ENCODE results near the gene MSMP.

MSMP gene

GRCh38 chr9:35748242-35748857 lies 5.7 kb downstream of the MSMP start:
- H3K9me3 ChIP-seq (ENCODE audit: control insufficient read depth in 2 of 2, low read length in 2 of 2): no peaks in the 10 kb centered on the region
- H3K9ac ChIP-seq (ENCODE audit: low read depth in 1 of 2, low read length in 2 of 2): peak overlapping the region; percentile 94 to 97
- no peaks in the 10 kb centered on the region for H3K27me3 ChIP-seq (ENCODE audit: control insufficient read depth in 2 of 2, insufficient read depth in 2 of 2, low read length in 2 of 2)
- H3K27ac ChIP-seq (ENCODE audit: low read depth in 2 of 2, low read length in 2 of 2): peak overlapping the region; percentile 97
- peaks cover 44 to 46% of the 10 kb centered on the region in 2 donors for H3K36me3 ChIP-seq (ENCODE audit: control insufficient read depth in 2 of 2, insufficient read depth in 2 of 2, low read length in 2 of 2)
- H3K4me3 ChIP-seq (ENCODE audit: low read length in 2 of 2): peak overlapping the region; percentile 94 to 98
- peaks cover 24 to 34% of the 10 kb centered on the region in 2 donors for H3K4me1 ChIP-seq (ENCODE audit: control insufficient read depth in 2 of 2, insufficient read depth in 2 of 2, low read length in 2 of 2)

DNA sequence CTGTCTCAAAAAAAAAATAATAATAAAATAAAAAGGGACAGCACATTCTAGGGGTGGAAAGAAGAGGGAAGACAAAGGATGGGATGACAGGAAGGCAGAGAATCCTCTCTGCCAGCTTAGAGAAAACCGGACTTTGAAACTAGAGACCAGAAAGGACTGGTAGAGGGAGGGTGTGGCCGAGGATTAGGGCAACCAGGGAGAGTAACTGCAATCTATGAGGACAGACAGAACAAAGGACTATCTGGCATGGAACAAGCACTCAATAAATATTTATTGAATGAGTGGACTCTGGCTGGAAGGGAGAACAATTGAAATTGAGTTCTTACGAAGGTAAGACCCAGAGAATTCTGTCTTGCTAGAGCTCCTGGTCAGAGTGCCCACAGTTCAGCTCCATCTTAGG lies 7.5 kb downstream of the MSMP start:
- H3K27ac ChIP-seq (ENCODE audit: low read depth in 2 of 2, low read length in 2 of 2): peak overlapping the region; percentile 97

DNA sequence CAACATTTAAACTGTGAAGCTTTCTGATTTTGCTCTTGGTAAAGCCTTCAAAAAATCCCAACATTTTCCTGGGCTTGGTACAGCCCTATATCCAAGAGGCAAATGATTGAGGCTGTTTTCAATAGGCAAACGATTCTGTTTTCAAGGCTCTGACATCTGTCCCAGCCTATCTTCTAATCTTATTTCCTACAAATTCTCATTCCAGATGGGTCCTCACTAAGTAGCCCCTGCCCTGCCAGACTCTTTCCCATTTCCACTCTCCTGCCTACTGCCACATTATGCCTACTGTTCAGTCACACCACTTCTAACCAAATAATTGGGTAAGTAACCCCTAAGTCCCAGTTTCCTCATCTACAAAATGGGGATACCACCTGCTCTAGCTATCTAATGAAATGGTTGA lies 8.5 kb downstream of the MSMP start:
- Histone ChIP-seq H3K9ac (ENCODE audit: low read depth in 1 of 2, low read length in 2 of 2) (peak overlapping the region; percentile 1 to 97), H3K27ac (ENCODE audit: low read depth in 2 of 2, low read length in 2 of 2) (no peak overlapping the region), H3K9me3 (ENCODE audit: control insufficient read depth in 2 of 2, low read length in 2 of 2) (no peaks in the 10 kb centered on the region), H3K36me3 (ENCODE audit: control insufficient read depth in 2 of 2, insufficient read depth in 2 of 2, low read length in 2 of 2) (peaks cover 39 to 44% of the 10 kb centered on the region in 2 donors), H3K4me3 (ENCODE audit: low read length in 2 of 2) (peak overlapping the region; percentile 94 to 98), H3K27me3 (ENCODE audit: control insufficient read depth in 2 of 2, insufficient read depth in 2 of 2, low read length in 2 of 2) (no peaks in the 10 kb centered on the region), H3K4me1 (ENCODE audit: control insufficient read depth in 2 of 2, insufficient read depth in 2 of 2, low read length in 2 of 2) (peaks cover 24 to 33% of the 10 kb centered on the region in 2 donors)

More for the DNA sequence above, 7.5 kb downstream of the MSMP start:
- H3K36me3 ChIP-seq (ENCODE audit: control insufficient read depth in 2 of 2, insufficient read depth in 2 of 2, low read length in 2 of 2): peaks cover 43 to 46% of the 10 kb centered on the region in 2 donors
- peak overlapping the region; percentile 94 to 98 for H3K4me3 ChIP-seq (ENCODE audit: low read length in 2 of 2)
- no peaks in the 10 kb centered on the region for H3K9me3 ChIP-seq (ENCODE audit: control insufficient read depth in 2 of 2, low read length in 2 of 2)
- peak overlapping the region; percentile 94 to 97 for H3K9ac ChIP-seq (ENCODE audit: low read depth in 1 of 2, low read length in 2 of 2)
- peaks cover 24 to 34% of the 10 kb centered on the region in 2 donors for H3K4me1 ChIP-seq (ENCODE audit: control insufficient read depth in 2 of 2, insufficient read depth in 2 of 2, low read length in 2 of 2)
- no peaks in the 10 kb centered on the region for H3K27me3 ChIP-seq (ENCODE audit: control insufficient read depth in 2 of 2, insufficient read depth in 2 of 2, low read length in 2 of 2)

DNA sequence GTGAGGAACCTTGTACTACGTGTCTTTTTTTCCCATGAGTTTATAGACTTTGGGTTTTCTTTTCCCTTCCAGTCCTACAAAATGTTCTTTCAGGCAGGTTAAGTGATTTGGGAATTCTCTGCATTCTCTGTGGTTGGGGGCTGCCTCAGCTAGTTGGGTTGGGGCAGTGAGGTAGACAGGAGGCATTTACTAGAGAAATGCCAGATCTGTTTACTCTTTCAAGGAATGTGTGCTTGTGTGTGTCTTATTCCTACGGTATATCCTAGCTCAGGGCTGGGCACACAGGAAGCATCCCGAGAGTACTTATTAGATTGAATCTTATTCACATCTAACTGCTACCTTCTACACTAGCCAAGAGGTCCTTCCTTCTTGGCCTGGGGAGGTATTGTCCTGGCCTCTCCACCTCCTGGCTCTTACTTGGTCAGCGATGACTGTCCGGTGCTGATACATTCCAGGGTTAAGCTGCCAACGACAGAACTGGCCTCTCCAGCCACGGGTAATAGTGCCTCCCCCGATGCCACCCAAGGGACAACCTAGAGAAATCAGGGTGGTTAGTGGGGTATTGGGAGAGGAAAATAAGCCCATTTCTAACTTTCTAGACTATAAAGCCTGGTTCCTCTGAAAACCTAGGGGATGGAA lies 10.1 kb downstream of the MSMP start:
- peaks cover 17 to 22% of the 10 kb centered on the region in 2 donors for H3K4me1 ChIP-seq (ENCODE audit: control insufficient read depth in 2 of 2, insufficient read depth in 2 of 2, low read length in 2 of 2)
- no peaks in the 10 kb centered on the region for H3K27me3 ChIP-seq (ENCODE audit: control insufficient read depth in 2 of 2, insufficient read depth in 2 of 2, low read length in 2 of 2)
- peaks cover 53 to 59% of the 10 kb centered on the region in 2 donors for H3K36me3 ChIP-seq (ENCODE audit: control insufficient read depth in 2 of 2, insufficient read depth in 2 of 2, low read length in 2 of 2)
- no peak overlapping the region for H3K9ac ChIP-seq (ENCODE audit: low read depth in 1 of 2, low read length in 2 of 2)
- no peak overlapping the region for H3K27ac ChIP-seq (ENCODE audit: low read depth in 2 of 2, low read length in 2 of 2)
- no peak overlapping the region for H3K4me3 ChIP-seq (ENCODE audit: low read length in 2 of 2)
- no peaks in the 10 kb centered on the region for H3K9me3 ChIP-seq (ENCODE audit: control insufficient read depth in 2 of 2, low read length in 2 of 2)

GRCh38 chr9:35743452-35743851 lies 10.6 kb downstream of the MSMP start:
- no peaks in the 10 kb centered on the region for H3K9me3 ChIP-seq (ENCODE audit: control insufficient read depth in 2 of 2, low read length in 2 of 2)
- H3K9ac ChIP-seq (ENCODE audit: low read depth in 1 of 2, low read length in 2 of 2): no peak overlapping the region
- H3K36me3 ChIP-seq (ENCODE audit: control insufficient read depth in 2 of 2, insufficient read depth in 2 of 2, low read length in 2 of 2): peaks cover 58 to 65% of the 10 kb centered on the region in 2 donors
- H3K27ac ChIP-seq (ENCODE audit: low read depth in 2 of 2, low read length in 2 of 2): no peak overlapping the region
- H3K4me1 ChIP-seq (ENCODE audit: control insufficient read depth in 2 of 2, insufficient read depth in 2 of 2, low read length in 2 of 2): peaks cover 17 to 22% of the 10 kb centered on the region in 2 donors
- no peak overlapping the region for H3K4me3 ChIP-seq (ENCODE audit: low read length in 2 of 2)
- H3K27me3 ChIP-seq (ENCODE audit: control insufficient read depth in 2 of 2, insufficient read depth in 2 of 2, low read length in 2 of 2): no peaks in the 10 kb centered on the region

GRCh38 chr9:35741740-35742139 lies 12.3 kb downstream of the MSMP start:
- Histone ChIP-seq H3K9me3 (ENCODE audit: control insufficient read depth in 2 of 2, low read length in 2 of 2) (no peaks in the 10 kb centered on the region), H3K9ac (ENCODE audit: low read depth in 1 of 2, low read length in 2 of 2) (no peak overlapping the region), H3K4me1 (ENCODE audit: control insufficient read depth in 2 of 2, insufficient read depth in 2 of 2, low read length in 2 of 2) (peaks cover 7 to 11% of the 10 kb centered on the region in 2 donors), H3K27ac (ENCODE audit: low read depth in 2 of 2, low read length in 2 of 2) (no peak overlapping the region), H3K36me3 (ENCODE audit: control insufficient read depth in 2 of 2, insufficient read depth in 2 of 2, low read length in 2 of 2) (peaks cover 75 to 82% of the 10 kb centered on the region in 2 donors), H3K4me3 (ENCODE audit: low read length in 2 of 2) (no peak overlapping the region), H3K27me3 (ENCODE audit: control insufficient read depth in 2 of 2, insufficient read depth in 2 of 2, low read length in 2 of 2) (no peaks in the 10 kb centered on the region)

DNA sequence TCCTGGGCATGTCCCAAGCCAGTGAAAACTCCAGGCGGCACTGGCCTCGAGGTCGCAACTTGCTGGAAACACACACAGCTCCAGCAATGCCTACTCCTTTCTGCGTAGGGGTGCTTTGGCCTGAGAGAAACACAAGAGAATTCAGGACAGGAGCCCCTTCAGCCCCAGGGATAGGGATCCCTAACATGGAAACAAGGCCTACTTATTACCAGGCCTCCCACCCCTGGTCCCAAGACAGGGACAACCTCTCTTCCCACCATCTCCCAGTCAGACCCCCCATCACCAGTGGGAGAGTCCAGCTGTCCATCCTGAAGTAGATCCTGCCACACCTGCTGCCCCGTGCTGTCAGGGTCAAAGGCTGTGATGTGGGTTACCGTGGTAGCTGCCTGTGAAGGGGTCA lies 13.8 kb downstream of the MSMP start:
- Histone ChIP-seq H3K4me1 (ENCODE audit: control insufficient read depth in 2 of 2, insufficient read depth in 2 of 2, low read length in 2 of 2) (peaks cover under 1 to 4% of the 10 kb centered on the region in 2 donors), H3K36me3 (ENCODE audit: control insufficient read depth in 2 of 2, insufficient read depth in 2 of 2, low read length in 2 of 2) (peaks cover 90 to 94% of the 10 kb centered on the region in 2 donors), H3K9ac (ENCODE audit: low read depth in 1 of 2, low read length in 2 of 2) (no peak overlapping the region), H3K27me3 (ENCODE audit: control insufficient read depth in 2 of 2, insufficient read depth in 2 of 2, low read length in 2 of 2) (no peaks in the 10 kb centered on the region), H3K9me3 (ENCODE audit: control insufficient read depth in 2 of 2, low read length in 2 of 2) (no peaks in the 10 kb centered on the region), H3K4me3 (ENCODE audit: low read length in 2 of 2) (no peak overlapping the region), H3K27ac (ENCODE audit: low read depth in 2 of 2, low read length in 2 of 2) (no peak overlapping the region)

- Histone ChIP-seq H3K27me3 (ENCODE audit: control insufficient read depth in 2 of 2, insufficient read depth in 2 of 2, low read length in 2 of 2) (no peaks in the 10 kb centered on the region), H3K27ac (ENCODE audit: low read depth in 2 of 2, low read length in 2 of 2) (no peak overlapping the region), H3K9me3 (ENCODE audit: control insufficient read depth in 2 of 2, low read length in 2 of 2) (no peaks in the 10 kb centered on the region), H3K4me3 (ENCODE audit: low read length in 2 of 2) (no peak overlapping the region), H3K36me3 (ENCODE audit: control insufficient read depth in 2 of 2, insufficient read depth in 2 of 2, low read length in 2 of 2) (peaks cover 85 to 92% of the 10 kb centered on the region in 2 donors), H3K4me1 (ENCODE audit: control insufficient read depth in 2 of 2, insufficient read depth in 2 of 2, low read length in 2 of 2) (peaks cover 6 to 10% of the 10 kb centered on the region in 2 donors), H3K9ac (ENCODE audit: low read depth in 1 of 2, low read length in 2 of 2) (no peak overlapping the region)
These were observed 15.2 kb downstream of the MSMP start for GRCh38 chr9:35738924-35739323.

GRCh38 chr9:35738186-35738585 lies 15.9 kb downstream of the MSMP start:
- Histone ChIP-seq H3K4me1 (ENCODE audit: control insufficient read depth in 2 of 2, insufficient read depth in 2 of 2, low read length in 2 of 2) (peaks cover 14 to 18% of the 10 kb centered on the region in 2 donors), H3K36me3 (ENCODE audit: control insufficient read depth in 2 of 2, insufficient read depth in 2 of 2, low read length in 2 of 2) (peaks cover 78 to 85% of the 10 kb centered on the region in 2 donors), H3K9ac (ENCODE audit: low read depth in 1 of 2, low read length in 2 of 2) (no peak overlapping the region), H3K4me3 (ENCODE audit: low read length in 2 of 2) (no peak overlapping the region), H3K9me3 (ENCODE audit: control insufficient read depth in 2 of 2, low read length in 2 of 2) (no peaks in the 10 kb centered on the region), H3K27me3 (ENCODE audit: control insufficient read depth in 2 of 2, insufficient read depth in 2 of 2, low read length in 2 of 2) (no peaks in the 10 kb centered on the region), H3K27ac (ENCODE audit: low read depth in 2 of 2, low read length in 2 of 2) (no peak overlapping the region)

GRCh38 chr9:35737143-35737542 lies 16.9 kb downstream of the MSMP start:
- no peaks in the 10 kb centered on the region for H3K9me3 ChIP-seq (ENCODE audit: control insufficient read depth in 2 of 2, low read length in 2 of 2)
- peaks cover 69 to 74% of the 10 kb centered on the region in 2 donors for H3K36me3 ChIP-seq (ENCODE audit: control insufficient read depth in 2 of 2, insufficient read depth in 2 of 2, low read length in 2 of 2)
- H3K4me3 ChIP-seq (ENCODE audit: low read length in 2 of 2): no peak overlapping the region
- H3K4me1 ChIP-seq (ENCODE audit: control insufficient read depth in 2 of 2, insufficient read depth in 2 of 2, low read length in 2 of 2): peaks cover 20 to 22% of the 10 kb centered on the region in 2 donors
- no peaks in the 10 kb centered on the region for H3K27me3 ChIP-seq (ENCODE audit: control insufficient read depth in 2 of 2, insufficient read depth in 2 of 2, low read length in 2 of 2)
- no peak overlapping the region for H3K27ac ChIP-seq (ENCODE audit: low read depth in 2 of 2, low read length in 2 of 2)
- no peak overlapping the region for H3K9ac ChIP-seq (ENCODE audit: low read depth in 1 of 2, low read length in 2 of 2)
